Ishikawa (cell line): ENCODE measurements around the gene NAA20.

ENCODE experiments used
- CEBPB ChIP-seq: IDR thresholded peaks from 2 replicates; pipeline ENCODE4 v1.6.1; 2012
- CREB1 ChIP-seq: IDR thresholded peaks from 2 replicates; pipeline ENCODE4 v1.6.1; 2012; ENCODE audit warnings: low read depth
- EGR1 ChIP-seq: IDR thresholded peaks from 2 replicates; pipeline ENCODE4 v1.6.1; 2012
- EP300 ChIP-seq: IDR thresholded peaks from 2 replicates; pipeline ENCODE4 v1.6.1; 2012; ENCODE audit warnings: borderline replicate concordance
- FOXM1 ChIP-seq: IDR thresholded peaks from 2 replicates; pipeline ENCODE4 v1.6.1; 2012; ENCODE audit warnings: low read depth, borderline replicate concordance
- MAX ChIP-seq: IDR thresholded peaks from 2 replicates; pipeline ENCODE4 v1.6.1; 2012
- NFIC ChIP-seq: IDR thresholded peaks from 2 replicates; pipeline ENCODE4 v1.6.1; 2012
- RAD21 ChIP-seq: IDR thresholded peaks from 2 replicates; pipeline ENCODE4 v1.6.1; 2012; ENCODE audit warnings: low read depth
- REST ChIP-seq: IDR thresholded peaks from 2 replicates; pipeline ENCODE4 v1.6.1; 2012; ENCODE audit warnings: low read depth, mild to moderate bottlenecking
- TAF1 ChIP-seq: IDR thresholded peaks from 2 replicates; pipeline ENCODE4 v1.6.1; 2012; ENCODE audit warnings: low read depth, mild to moderate bottlenecking
- TCF12 ChIP-seq: IDR thresholded peaks from 2 replicates; pipeline ENCODE4 v1.6.1; 2012; ENCODE audit warnings: low read depth
- TEAD4 ChIP-seq: IDR thresholded peaks from 2 replicates; pipeline ENCODE4 v1.6.1; 2012
- USF1 ChIP-seq: IDR thresholded peaks from 2 replicates; pipeline ENCODE4 v1.6.1; 2012
- YY1 ChIP-seq: IDR thresholded peaks from 2 replicates; pipeline ENCODE4 v1.6.1; 2012; ENCODE audit warnings: low read depth
- ZBTB7A ChIP-seq: IDR thresholded peaks from 2 replicates; pipeline ENCODE4 v1.6.1; 2012; ENCODE audit warnings: low read depth

NAA20 gene

GRCh38 chr20:19971116-19971515 lies 46.0 kb upstream of the NAA20 start:
- TF ChIP-seq NFIC (no peak), EGR1 (no peak), REST (no peak)

GRCh38 chr20:19973961-19974629 lies 43.1 kb upstream of the NAA20 start:
- TF ChIP-seq MAX = no peak
- no peak for TF ChIP-seq YY1
- TF ChIP-seq TEAD4 = no peak
- TF ChIP-seq ZBTB7A = no peak
- TF ChIP-seq CEBPB = peak; percentile 74
- TF ChIP-seq EGR1 = no peak
- no peak for TF ChIP-seq FOXM1
- no peak for TF ChIP-seq REST

GRCh38 chr20:19974630-19975435 lies 42.3 kb upstream of the NAA20 start:
- no peak for TF ChIP-seq CREB1
- TF ChIP-seq USF1 = no peak
- TF ChIP-seq TEAD4 = no peak; the same call in 1 of the 2 replicates
- TF ChIP-seq REST = no peak
- no peak for TF ChIP-seq EGR1
- no peak for TF ChIP-seq RAD21
- peak; percentile 30 for TF ChIP-seq EP300
- no peak for TF ChIP-seq FOXM1
- TF ChIP-seq YY1 = peak; percentile 66
- TF ChIP-seq TCF12 = peak; percentile 61
- peak; percentile 77 for TF ChIP-seq CEBPB
- peak; percentile 70; the same call in 1 of the 2 replicates for TF ChIP-seq MAX
- peak; percentile 22; the same call in 1 of the 2 replicates for TF ChIP-seq NFIC
- peak; percentile 55; the same call in 1 of the 2 replicates for TF ChIP-seq TAF1
- peak; percentile 67; the same call in 1 of the 2 replicates for TF ChIP-seq ZBTB7A

GRCh38 chr20:19975436-19975799 lies 41.7 kb upstream of the NAA20 start:
- TF ChIP-seq MAX = peak; percentile 88
- peak; percentile 79 for TF ChIP-seq USF1
- no peak for TF ChIP-seq YY1
- TF ChIP-seq EP300 = peak; percentile 2; the same call in 1 of the 2 replicates
